ENCODE measurements around the gene ZNF575. TPM values are rescaled to one million over a fixed set of nuclear protein-coding genes. Genes with fewer than 3 reads are reported as not detected.
"Not testable (repeated sequence)": the region's sequence is repeated elsewhere in the genome, so short reads cannot be mapped to it uniquely, and the experiment has no call there.

The ZNF575 gene
- total and polyA plus RNA-seq, 4 donors, result 0.63 to 4.6 (median 1.6) TPM

GRCh38 chr19:43519436-43520088, 13.4 kb upstream of the ZNF575 start:
- ATAC-seq (ENCODE audit: low FRiP score), result peak; percentile 89

GRCh38 chr19:43522929-43523328, 10.1 kb upstream of the ZNF575 start:
- Histone ChIP-seq H3K36me3 (ENCODE audit: control insufficient read depth in 1 of 2, insufficient read depth in 2 of 2, low read length in 1 of 2) (no peaks in the 10 kb centered on the region), H3K4me1 (ENCODE audit: control insufficient read depth in 1 of 2, insufficient read depth in 2 of 2, low read length in 2 of 2) (no peaks in the 10 kb centered on the region), H3K27ac (ENCODE audit: low read depth in 1 of 2, low read length in 2 of 2) (no peak overlapping the region), H3K4me3 (ENCODE audit: low read length in 2 of 2) (no peak overlapping the region), H3K9me3 (ENCODE audit: control insufficient read depth, low read length) (no peaks in the 10 kb centered on the region), H3K27me3 (ENCODE audit: control insufficient read depth in 1 of 2, insufficient read depth in 2 of 2, low read length in 1 of 2) (no peaks in the 10 kb centered on the region)
- ATAC-seq (ENCODE audit: low FRiP score), result no peak
- WGBS, 2 donors, result 78 to 85% methylated on average over 5 of the region's 5 CpGs
- intact Hi-C loops (cut with DNase I), result no loop called here
- no peak for DNase-seq

More at GRCh38 chr19:43519436-43520088, 13.4 kb upstream of the ZNF575 start:
- Histone ChIP-seq H3K4me1 (ENCODE audit: control insufficient read depth in 1 of 2, insufficient read depth in 2 of 2, low read length in 2 of 2) (no peaks in the 10 kb centered on the region), H3K9me3 (ENCODE audit: control insufficient read depth, low read length) (no peaks in the 10 kb centered on the region), H3K27me3 (ENCODE audit: control insufficient read depth in 1 of 2, insufficient read depth in 2 of 2, low read length in 1 of 2) (no peaks in the 10 kb centered on the region), H3K4me3 (ENCODE audit: low read length in 2 of 2) (no peak overlapping the region), H3K27ac (ENCODE audit: low read depth in 1 of 2, low read length in 2 of 2) (no peak overlapping the region), H3K36me3 (ENCODE audit: control insufficient read depth in 1 of 2, insufficient read depth in 2 of 2, low read length in 1 of 2) (no peaks in the 10 kb centered on the region)
- WGBS, 2 donors, result 39 to 45% methylated on average over 10 of the region's 10 CpGs
- peak; percentile 83 to 90 for DNase-seq
- intact Hi-C loops (cut with DNase I), result loop anchor here (1.0 to 5.0 kb wide), 3 partner anchors 57 to 73 kb away; no protein-coding TSS in a partner anchor

DNA sequence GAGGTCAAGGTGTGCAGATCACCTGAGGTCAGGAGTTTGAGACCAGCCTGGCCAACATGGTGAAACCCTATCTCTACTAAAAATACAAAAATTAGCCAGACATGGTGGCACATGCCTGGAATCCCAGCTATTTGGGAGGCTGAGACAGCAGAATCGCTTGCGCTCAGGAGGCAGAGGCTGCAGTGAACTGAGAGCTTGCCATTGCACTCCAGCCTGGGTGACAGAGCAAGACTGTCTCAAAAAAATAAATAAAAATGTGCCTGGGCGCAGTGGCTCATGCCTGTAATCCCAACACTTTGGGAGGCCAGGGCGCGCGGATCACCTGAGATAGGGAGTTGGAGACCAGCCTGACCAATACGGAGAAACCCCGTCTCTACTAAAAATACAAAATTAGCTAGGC, 9.3 kb upstream of the ZNF575 start:
- 97 to 98% methylated on average over 8 of the region's 8 CpGs for WGBS, 2 donors
- H3K4me1 ChIP-seq (ENCODE audit: control insufficient read depth in 1 of 2, insufficient read depth in 2 of 2, low read length in 2 of 2); H3K36me3 ChIP-seq (ENCODE audit: control insufficient read depth in 1 of 2, insufficient read depth in 2 of 2, low read length in 1 of 2); intact Hi-C loops (cut with DNase I); H3K27me3 ChIP-seq (ENCODE audit: control insufficient read depth in 1 of 2, insufficient read depth in 2 of 2, low read length in 1 of 2); ATAC-seq (ENCODE audit: low FRiP score); H3K4me3 ChIP-seq (ENCODE audit: low read length in 2 of 2); H3K27ac ChIP-seq (ENCODE audit: low read depth in 1 of 2, low read length in 2 of 2); H3K9me3 ChIP-seq (ENCODE audit: control insufficient read depth, low read length): not testable (repeated sequence)
- peak in 1 of 2 donors; percentile 42 for DNase-seq

DNA sequence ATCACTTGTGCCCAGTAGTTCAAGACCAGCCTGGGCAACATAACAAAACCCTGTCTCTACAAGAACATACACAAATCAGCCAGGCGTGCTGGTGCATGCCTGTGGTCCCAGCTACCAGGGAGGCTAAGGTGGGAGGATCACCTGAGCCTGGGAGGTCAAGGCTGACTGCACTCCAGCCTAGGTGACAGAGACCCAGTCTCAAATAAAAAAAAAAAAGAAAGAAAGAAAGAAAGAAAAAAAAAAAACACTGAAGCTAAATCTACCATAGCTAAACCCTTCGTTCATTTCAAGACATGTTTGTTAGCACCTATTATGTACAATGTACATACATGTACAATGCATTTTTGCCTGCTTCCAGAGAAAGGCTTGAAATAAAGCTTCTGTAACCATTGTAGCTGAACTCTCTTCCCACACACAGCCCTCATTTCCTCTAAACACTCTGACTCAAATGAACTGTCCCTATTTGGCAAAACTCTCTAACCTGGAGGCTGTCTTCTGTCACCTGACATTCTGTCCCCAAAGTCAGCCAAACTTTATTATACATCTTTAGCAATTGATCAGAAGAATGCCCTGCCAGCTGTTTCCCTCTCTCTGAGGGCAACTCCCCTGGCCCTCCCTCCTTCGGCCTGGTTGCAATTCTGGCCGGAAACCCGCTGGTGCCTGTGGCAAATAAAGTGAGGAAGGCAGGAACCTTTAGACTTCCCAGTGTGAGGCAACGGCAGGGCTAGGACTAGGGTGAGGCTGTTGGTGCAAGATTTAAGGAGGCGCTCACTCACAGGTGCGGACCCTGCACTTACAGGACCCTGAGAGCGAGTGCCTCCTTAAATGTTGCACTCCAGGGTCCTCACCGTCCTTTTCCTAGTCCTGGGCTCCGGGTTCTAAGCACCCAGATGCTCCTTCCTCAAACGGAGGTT, 7.8 kb upstream of the ZNF575 start:
- H3K4me1 ChIP-seq (ENCODE audit: control insufficient read depth in 1 of 2, insufficient read depth in 2 of 2, low read length in 2 of 2), result no peaks in the 10 kb centered on the region
- 11 to 12% methylated on average over 12 of the region's 12 CpGs for WGBS, 2 donors
- peak overlapping the region; percentile 80 to 95 for H3K4me3 ChIP-seq (ENCODE audit: low read length in 2 of 2)
- peak overlapping the region in 1 of 2 donors; percentile 64 for H3K27ac ChIP-seq (ENCODE audit: low read depth in 1 of 2, low read length in 2 of 2)
- no peaks in the 10 kb centered on the region for H3K36me3 ChIP-seq (ENCODE audit: control insufficient read depth in 1 of 2, insufficient read depth in 2 of 2, low read length in 1 of 2)
- H3K9me3 ChIP-seq (ENCODE audit: control insufficient read depth, low read length), result no peaks in the 10 kb centered on the region
- DNase-seq (peak; percentile 72 to 77), ATAC-seq (ENCODE audit: low FRiP score) (peak; percentile 47)
- intact Hi-C loops (cut with DNase I), result no loop called here
- no peaks in the 10 kb centered on the region for H3K27me3 ChIP-seq (ENCODE audit: control insufficient read depth in 1 of 2, insufficient read depth in 2 of 2, low read length in 1 of 2)

- no peaks in the 10 kb centered on the region for H3K36me3 ChIP-seq (ENCODE audit: control insufficient read depth in 1 of 2, insufficient read depth in 2 of 2, low read length in 1 of 2)
- peak; percentile 63 to 78 for DNase-seq
- H3K4me1 ChIP-seq (ENCODE audit: control insufficient read depth in 1 of 2, insufficient read depth in 2 of 2, low read length in 2 of 2), result no peaks in the 10 kb centered on the region
- 2% methylated on average over 26 of the region's 26 CpGs for WGBS, 2 donors
- peak; percentile 40 for ATAC-seq (ENCODE audit: low FRiP score)
- peak overlapping the region; percentile 80 to 95 for H3K4me3 ChIP-seq (ENCODE audit: low read length in 2 of 2)
- peak overlapping the region in 1 of 2 donors; percentile 92 for H3K27ac ChIP-seq (ENCODE audit: low read depth in 1 of 2, low read length in 2 of 2)
- intact Hi-C loops (cut with DNase I), result no loop called here
- H3K9me3 ChIP-seq (ENCODE audit: control insufficient read depth, low read length), result no peaks in the 10 kb centered on the region
- H3K27me3 ChIP-seq (ENCODE audit: control insufficient read depth in 1 of 2, insufficient read depth in 2 of 2, low read length in 1 of 2), result no peaks in the 10 kb centered on the region
These were observed 6.9 kb upstream of the ZNF575 start for GRCh38 chr19:43525836-43526771.

DNA sequence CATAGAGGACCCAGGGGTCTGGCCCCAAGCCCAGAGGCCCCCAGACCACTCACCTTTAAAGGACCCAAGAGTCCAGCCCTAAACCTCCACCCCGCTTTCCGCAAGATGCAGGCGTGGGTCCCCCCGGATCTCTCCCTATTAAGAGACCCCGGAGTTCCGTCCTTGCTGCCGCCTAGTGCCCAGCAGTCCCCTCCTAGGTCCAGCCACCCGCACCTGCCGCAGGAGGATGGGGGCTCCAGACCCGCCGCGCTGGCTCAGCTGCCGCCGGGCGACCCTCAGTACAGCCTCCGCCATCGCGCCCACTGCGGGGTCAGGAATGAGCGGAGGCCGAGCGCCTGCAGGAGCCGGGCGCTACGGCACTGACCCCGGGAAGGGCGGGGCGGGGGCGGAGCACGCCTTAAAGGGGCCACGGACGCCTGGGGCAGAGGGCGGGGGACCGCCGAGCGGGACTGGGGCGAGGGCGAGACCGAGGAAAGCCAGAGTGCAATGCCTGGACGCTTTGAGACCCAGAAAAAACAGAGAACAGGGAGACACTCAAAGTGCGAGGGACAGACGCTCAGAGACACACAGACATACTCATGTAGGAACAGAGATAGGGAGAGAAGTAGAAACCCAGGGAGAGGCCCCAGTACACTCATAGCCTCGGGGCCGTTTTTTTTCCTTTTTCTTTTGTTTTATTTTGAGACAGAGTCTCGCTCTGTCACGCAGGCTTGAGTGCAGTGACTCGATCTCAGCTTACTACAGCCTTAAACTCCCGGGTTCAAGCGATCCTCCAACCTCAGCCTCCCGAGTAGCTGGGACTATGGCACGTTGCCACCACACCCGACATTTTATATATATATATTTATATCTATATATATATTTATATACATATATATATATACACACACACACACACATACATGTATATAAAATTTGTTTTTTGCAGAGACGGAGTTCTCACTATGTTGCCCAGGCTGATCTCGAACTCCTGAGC, 5.8 kb upstream of the ZNF575 start, which contains the start of gene ETHE1:
Gene ETHE1, minus strand, starts transcription at position 318 of the 976 bp plus-strand sequence. Its CDS starts 24 bp downstream, at position 294.
- Histone ChIP-seq H3K36me3 (ENCODE audit: control insufficient read depth in 1 of 2, insufficient read depth in 2 of 2, low read length in 1 of 2) (no peaks in the 10 kb centered on the region), H3K27ac (ENCODE audit: low read depth in 1 of 2, low read length in 2 of 2) (peak within 1 kb of the TSS in 1 of 2 donors; percentile 92), H3K27me3 (ENCODE audit: control insufficient read depth in 1 of 2, insufficient read depth in 2 of 2, low read length in 1 of 2) (no peaks in the 10 kb centered on the region), H3K4me3 (ENCODE audit: low read length in 2 of 2) (peak within 1 kb of the TSS; percentile 80 to 95), H3K9me3 (ENCODE audit: control insufficient read depth, low read length) (no peaks in the 10 kb centered on the region), H3K4me1 (ENCODE audit: control insufficient read depth in 1 of 2, insufficient read depth in 2 of 2, low read length in 2 of 2) (no peaks in the 10 kb centered on the region)
- ATAC-seq (ENCODE audit: low FRiP score), result peak; percentile 94
- peak; percentile 92 to 95 for DNase-seq
- intact Hi-C loops (cut with DNase I), result no loop called here
- 2 to 4% methylated on average over 54 of the region's 54 CpGs for WGBS, 2 donors

DNA sequence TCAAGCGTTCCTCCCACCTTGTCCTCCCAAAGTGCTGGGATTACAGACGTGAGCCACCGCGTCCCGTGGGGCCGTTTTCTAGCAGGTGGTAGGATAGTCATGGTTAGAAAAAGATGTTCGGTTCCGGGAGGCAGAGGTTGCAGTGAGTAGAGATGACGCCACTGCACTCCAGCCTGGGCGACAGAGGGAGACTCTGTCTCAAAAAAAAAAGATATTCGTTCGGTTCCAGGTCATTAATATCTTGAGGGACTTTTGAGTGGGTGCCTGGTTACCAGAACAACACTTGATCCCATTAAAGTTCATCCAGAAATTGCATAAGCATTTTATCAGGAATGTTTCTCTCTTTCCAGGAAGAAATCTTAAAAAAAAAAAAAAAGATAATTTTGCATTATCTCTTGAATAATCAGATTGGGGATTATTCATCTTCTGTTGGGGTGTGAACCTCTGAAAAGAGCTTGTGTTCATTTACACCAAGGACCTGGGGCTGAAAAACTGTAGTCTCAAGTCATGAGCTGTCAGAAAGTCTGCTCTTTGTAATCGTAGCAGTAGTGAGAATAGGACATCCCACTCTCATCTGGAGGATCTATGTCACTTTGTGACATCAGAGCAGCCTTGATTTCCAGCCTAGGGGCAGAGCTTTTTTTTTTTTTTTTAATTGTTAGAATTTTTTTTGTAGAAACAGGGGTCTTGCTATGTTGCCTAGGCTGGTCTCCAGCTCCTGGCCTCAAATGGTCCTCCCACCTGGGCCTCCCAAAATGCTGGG, 4.9 kb upstream of the ZNF575 start:
- ATAC-seq (ENCODE audit: low FRiP score), result peak; percentile 72
- H3K36me3 ChIP-seq (ENCODE audit: control insufficient read depth in 1 of 2, insufficient read depth in 2 of 2, low read length in 1 of 2), result no peaks in the 10 kb centered on the region
- intact Hi-C loops (cut with DNase I), result no loop called here
- peak overlapping the region in 1 of 2 donors; percentile 52 for H3K27ac ChIP-seq (ENCODE audit: low read depth in 1 of 2, low read length in 2 of 2)
- no peaks in the 10 kb centered on the region for H3K4me1 ChIP-seq (ENCODE audit: control insufficient read depth in 1 of 2, insufficient read depth in 2 of 2, low read length in 2 of 2)
- H3K4me3 ChIP-seq (ENCODE audit: low read length in 2 of 2), result no peak overlapping the region
- no peaks in the 10 kb centered on the region for H3K27me3 ChIP-seq (ENCODE audit: control insufficient read depth in 1 of 2, insufficient read depth in 2 of 2, low read length in 1 of 2)
- no peaks in the 10 kb centered on the region for H3K9me3 ChIP-seq (ENCODE audit: control insufficient read depth, low read length)
- DNase-seq, result peak in 1 of 2 donors; percentile 80
- 15 to 17% methylated on average over 13 of the region's 13 CpGs for WGBS, 2 donors
